IPS-15b (cell line): ENCODE data around the gene CRACR2A.

ENCODE experiments used
- H3K27me3 ChIP-seq: one replicate; pipeline ENCODE4 v1.6.1; 2013; ENCODE audit warnings: low read length; ENCODE audit not compliant: control insufficient read depth, insufficient read depth
- H3K36me3 ChIP-seq: one replicate; pipeline ENCODE4 v1.6.1; 2013; ENCODE audit warnings: low read length; ENCODE audit not compliant: control insufficient read depth, insufficient read depth
- H3K4me1 ChIP-seq: one replicate; pipeline ENCODE4 v1.6.1; 2013; ENCODE audit warnings: mild to moderate bottlenecking, low read length; ENCODE audit not compliant: control insufficient read depth, insufficient read depth
- H3K4me3 ChIP-seq: one replicate; pipeline ENCODE4 v1.5.1; 2013; ENCODE audit warnings: low read depth, low read length
- H3K9ac ChIP-seq: one replicate; pipeline ENCODE4 v1.6.1; 2013; ENCODE audit warnings: low read depth, mild to moderate bottlenecking, low read length
- H3K9me3 ChIP-seq: one replicate; pipeline ENCODE4 v1.6.1; 2013; ENCODE audit warnings: mild to moderate bottlenecking, low read length; ENCODE audit not compliant: control insufficient read depth, insufficient read depth

CRACR2A gene

GRCh38 chr12:3631272-3631637 is 121.7 kb downstream of the CRACR2A start:
- Histone ChIP-seq H3K9ac (no peak overlapping the region), H3K9me3 (no peaks in the 10 kb centered on the region), H3K4me3 (no peak overlapping the region), H3K36me3 (no peaks in the 10 kb centered on the region), H3K27me3 (no peaks in the 10 kb centered on the region), H3K4me1 (no peaks in the 10 kb centered on the region)

GRCh38 chr12:3630621-3631271 is 122.2 kb downstream of the CRACR2A start:
- H3K4me3 ChIP-seq, result no peak overlapping the region
- no peaks in the 10 kb centered on the region for H3K9me3 ChIP-seq
- no peaks in the 10 kb centered on the region for H3K27me3 ChIP-seq
- no peak overlapping the region for H3K9ac ChIP-seq
- no peaks in the 10 kb centered on the region for H3K4me1 ChIP-seq
- no peaks in the 10 kb centered on the region for H3K36me3 ChIP-seq

GRCh38 chr12:3630111-3630510 is 122.8 kb downstream of the CRACR2A start:
- no peak overlapping the region for H3K4me3 ChIP-seq
- H3K9me3 ChIP-seq, result no peaks in the 10 kb centered on the region
- no peaks in the 10 kb centered on the region for H3K27me3 ChIP-seq
- no peaks in the 10 kb centered on the region for H3K36me3 ChIP-seq
- H3K9ac ChIP-seq, result no peak overlapping the region
- H3K4me1 ChIP-seq, result no peaks in the 10 kb centered on the region

- Histone ChIP-seq H3K4me1 (no peaks in the 10 kb centered on the region), H3K27me3 (no peaks in the 10 kb centered on the region), H3K4me3 (no peak overlapping the region), H3K36me3 (no peaks in the 10 kb centered on the region), H3K9me3 (no peaks in the 10 kb centered on the region), H3K9ac (no peak overlapping the region)
Observed at GRCh38 chr12:3629057-3629830, 123.7 kb downstream of the CRACR2A start.

- Histone ChIP-seq H3K27me3 (no peaks in the 10 kb centered on the region), H3K4me3 (no peak overlapping the region), H3K9me3 (no peaks in the 10 kb centered on the region), H3K4me1 (no peaks in the 10 kb centered on the region), H3K9ac (no peak overlapping the region), H3K36me3 (no peaks in the 10 kb centered on the region)
Observed at GRCh38 chr12:3628629-3629028, 124.3 kb downstream of the CRACR2A start.

GRCh38 chr12:3627336-3627735 is 125.6 kb downstream of the CRACR2A start:
- no peak overlapping the region for H3K4me3 ChIP-seq
- no peaks in the 10 kb centered on the region for H3K9me3 ChIP-seq
- H3K9ac ChIP-seq, result no peak overlapping the region
- no peaks in the 10 kb centered on the region for H3K4me1 ChIP-seq
- H3K36me3 ChIP-seq, result no peaks in the 10 kb centered on the region
- no peaks in the 10 kb centered on the region for H3K27me3 ChIP-seq

- no peaks in the 10 kb centered on the region for H3K9me3 ChIP-seq
- H3K27me3 ChIP-seq, result no peaks in the 10 kb centered on the region
- H3K36me3 ChIP-seq, result no peaks in the 10 kb centered on the region
- no peak overlapping the region for H3K9ac ChIP-seq
- no peak overlapping the region for H3K4me3 ChIP-seq
- H3K4me1 ChIP-seq, result no peaks in the 10 kb centered on the region
Observed at GRCh38 chr12:3624273-3624672, 128.6 kb downstream of the CRACR2A start.

- H3K4me1 ChIP-seq, result no peaks in the 10 kb centered on the region
- no peaks in the 10 kb centered on the region for H3K27me3 ChIP-seq
- no peak overlapping the region for H3K9ac ChIP-seq
- H3K4me3 ChIP-seq, result no peak overlapping the region
- H3K9me3 ChIP-seq, result no peaks in the 10 kb centered on the region
- no peaks in the 10 kb centered on the region for H3K36me3 ChIP-seq
Observed at GRCh38 chr12:3622822-3623690, 129.9 kb downstream of the CRACR2A start.

- H3K9ac ChIP-seq, result no peak overlapping the region
- no peaks in the 10 kb centered on the region for H3K27me3 ChIP-seq
- H3K4me1 ChIP-seq, result no peaks in the 10 kb centered on the region
- no peaks in the 10 kb centered on the region for H3K9me3 ChIP-seq
- H3K4me3 ChIP-seq, result no peak overlapping the region
- no peaks in the 10 kb centered on the region for H3K36me3 ChIP-seq
Observed at GRCh38 chr12:3622021-3622821, 130.7 kb downstream of the CRACR2A start.

- Histone ChIP-seq H3K4me1 (no peaks in the 10 kb centered on the region), H3K4me3 (no peak overlapping the region), H3K9me3 (no peaks in the 10 kb centered on the region), H3K27me3 (no peaks in the 10 kb centered on the region), H3K9ac (no peak overlapping the region), H3K36me3 (no peaks in the 10 kb centered on the region)
Observed at GRCh38 chr12:3620856-3621255, 132.1 kb downstream of the CRACR2A start.

GRCh38 chr12:3617565-3617964 is 135.3 kb downstream of the CRACR2A start:
- Histone ChIP-seq H3K4me1 (no peaks in the 10 kb centered on the region), H3K9me3 (no peaks in the 10 kb centered on the region), H3K27me3 (no peaks in the 10 kb centered on the region)

More at GRCh38 chr12:3617565-3617964, 135.3 kb downstream of the CRACR2A start:
- Histone ChIP-seq H3K9ac (no peak overlapping the region), H3K36me3 (no peaks in the 10 kb centered on the region), H3K4me3 (no peak overlapping the region)
